IPS-NIHi7 (cell line): ENCODE data around the gene PRRT2.

ENCODE experiments used
- DNase-seq: peaks from one replicate; pipeline ENCODE4 v3.0.0; 2012; ENCODE audit warnings: mixed read lengths; ENCODE audit errors: extremely low spot score

Gene PRRT2

DNA sequence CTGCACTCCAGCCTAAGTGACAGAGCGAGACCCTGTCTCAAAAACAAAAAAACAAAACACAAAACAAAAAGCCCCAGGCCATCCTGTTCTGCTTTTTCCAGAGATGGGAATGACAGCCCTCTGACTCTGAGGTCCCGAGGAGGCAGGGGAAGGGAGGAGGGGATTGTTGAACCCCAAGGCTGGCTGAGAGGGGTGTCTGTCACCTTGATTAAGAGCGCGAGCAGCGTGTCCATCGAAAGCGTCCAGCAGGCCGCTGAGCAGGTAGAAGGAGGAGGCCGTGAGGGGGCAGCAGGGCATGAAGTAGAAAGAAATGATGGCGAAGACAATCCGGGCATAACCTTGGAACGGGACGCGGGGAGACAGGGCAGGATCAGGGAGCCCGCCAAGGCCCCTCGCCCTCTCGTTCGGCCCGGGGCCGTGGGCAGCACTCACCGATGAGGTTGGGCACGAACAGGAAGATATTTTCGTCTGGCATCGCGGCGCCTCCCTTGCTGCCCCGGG is 50.4 kb downstream of the PRRT2 start:
- no peak for DNase-seq

DNA sequence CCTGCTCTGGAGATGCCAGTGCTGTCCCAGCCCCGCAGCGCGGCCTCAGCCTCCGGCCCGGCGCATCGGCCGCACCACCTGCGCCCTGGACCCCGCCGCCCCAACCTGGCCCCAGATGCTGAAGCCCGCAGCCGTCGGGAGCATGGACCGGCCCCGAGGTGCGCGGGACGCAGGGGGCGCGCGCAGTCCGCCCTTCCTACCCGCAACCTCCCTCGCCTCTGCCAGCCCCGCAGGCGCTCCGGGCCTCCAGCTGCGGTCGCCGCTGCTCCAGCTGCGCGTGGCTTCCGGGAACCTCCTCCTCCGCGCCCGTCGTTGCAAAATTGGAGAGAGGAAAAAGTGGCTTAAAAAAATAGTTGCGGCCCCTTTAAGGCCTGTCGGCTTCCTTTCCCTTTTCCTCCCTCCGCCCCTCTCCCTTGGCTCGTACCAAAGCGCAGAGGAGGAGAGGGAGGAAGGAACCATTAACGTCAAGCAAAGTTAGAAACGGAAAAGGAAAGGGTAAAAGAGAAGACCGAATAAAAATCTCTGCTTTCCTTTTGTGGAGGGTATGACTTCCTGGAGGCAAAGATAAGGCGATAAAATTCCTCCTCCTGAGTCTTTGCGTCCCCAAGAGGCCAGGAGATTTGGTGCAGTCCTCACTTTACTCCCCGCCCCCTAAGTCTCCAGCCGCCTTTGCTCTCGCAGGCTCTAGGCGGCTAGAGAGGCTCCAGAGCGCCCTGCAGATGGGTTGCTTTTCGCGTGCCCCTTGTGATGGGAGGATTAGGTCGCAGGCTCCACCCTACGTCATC is 51.1 kb downstream of the PRRT2 start, which contains the start of gene CDIPT:
CDIPT (minus strand) TSS at position 343 of the 785 bp plus-strand sequence. CDS start 369 bp downstream, outside the sequence.
- DNase-seq = peak; percentile 96

DNA sequence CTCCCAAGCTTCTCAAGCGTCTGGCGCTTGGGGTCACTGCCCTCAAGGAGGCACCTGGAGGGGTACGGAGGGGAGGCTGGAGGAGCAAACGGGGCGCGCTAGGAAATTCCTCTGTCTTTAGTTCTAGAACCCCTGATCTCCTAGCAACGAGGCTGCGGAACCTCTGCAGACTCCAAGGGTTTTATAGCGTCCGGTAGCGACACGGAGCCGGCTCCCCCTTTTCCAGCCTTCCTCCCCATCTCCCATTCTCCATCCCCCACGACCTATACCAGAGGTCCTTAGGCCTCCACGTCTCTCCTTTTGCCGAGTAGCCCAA is 51.6 kb downstream of the PRRT2 start:
- no peak for DNase-seq

DNA sequence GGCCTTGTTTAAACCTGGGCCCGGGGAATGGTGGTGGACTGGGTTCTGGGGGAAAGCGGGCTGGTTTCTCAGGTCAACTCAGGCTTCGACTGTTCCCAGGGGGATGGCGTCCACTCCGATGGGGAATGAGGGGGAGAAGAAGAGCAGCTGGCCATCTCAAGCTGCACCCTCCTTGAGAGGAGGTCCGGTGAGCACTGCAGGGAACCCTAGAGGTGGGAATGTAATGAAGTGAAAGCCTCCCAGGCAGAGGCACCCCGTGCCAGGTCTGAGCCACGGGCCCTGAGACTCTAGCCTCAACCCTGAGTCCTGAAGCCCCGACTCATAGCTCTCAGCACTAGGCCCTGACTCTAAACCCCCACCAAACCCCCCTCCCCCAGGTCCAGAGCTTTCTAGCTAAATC is 52.2 kb downstream of the PRRT2 start:
- DNase-seq = no peak
